Skeletal muscle tissue (tissue), 4 donors: ENCODE measurements around the gene CUL7. TPM values are rescaled to one million over a fixed set of nuclear protein-coding genes. Genes with fewer than 3 reads are reported as not detected.

ENCODE experiments used
- H3K27ac ChIP-seq: one replicate; pipeline ENCODE4 v1.7.0; 2013; ENCODE audit warnings: mild to moderate bottlenecking, low read depth, low read length, inconsistent platforms
- H3K27me3 ChIP-seq, 3 donors: one replicate each; pipeline ENCODE4 v1.7.0; 2013; ENCODE audit warnings: low read length in 3 of 3; ENCODE audit not compliant: control insufficient read depth in 3 of 3, insufficient read depth in 3 of 3
- H3K36me3 ChIP-seq, 3 donors: one replicate each; pipeline ENCODE4 v1.7.0; 2013; ENCODE audit warnings: low read length in 3 of 3; ENCODE audit not compliant: control insufficient read depth in 3 of 3, insufficient read depth in 3 of 3
- H3K4me1 ChIP-seq, 3 donors: one replicate each; pipeline ENCODE4 v1.7.0; 2013; ENCODE audit warnings: low read length in 3 of 3, mild to moderate bottlenecking in 3 of 3; ENCODE audit not compliant: control insufficient read depth in 3 of 3, insufficient read depth in 3 of 3
- H3K4me3 ChIP-seq, 3 donors: one replicate each; pipeline ENCODE4 v1.7.0; 2013; ENCODE audit warnings: low read length in 3 of 3
- H3K9ac ChIP-seq, 3 donors: one replicate each; pipeline ENCODE4 v1.7.0; 2013; ENCODE audit warnings: low read length in 3 of 3, mild to moderate bottlenecking in 3 of 3, moderate library complexity in 2 of 3, low read depth in 1 of 3
- H3K9me3 ChIP-seq, 3 donors: one replicate each; pipeline ENCODE4 v1.7.0; 2013; ENCODE audit warnings: low read length in 3 of 3; ENCODE audit not compliant: control insufficient read depth in 3 of 3
- total RNA-seq: library from RNA; depleted of rRNA; stranded (reverse); fragments of >200 nt; gene quantifications from one replicate; pipeline ENCODE4 v1.2.3, GENCODE V29; 2014
- donor health status: Osteomylitis.

CUL7 gene
- total RNA-seq, 1 donor from 2014 or later: 27.1 TPM

GRCh38 chr6:43060755-43061633 is 7.3 kb upstream of the CUL7 start:
- Histone ChIP-seq H3K27ac (no peak overlapping the region), H3K36me3 (peaks cover 26 to 40% (median 38%) of the 10 kb centered on the region in 3 donors), H3K9me3 (no peaks in the 10 kb centered on the region), H3K4me3 (peak overlapping the region; percentile 92 to 99 (median 98)), H3K27me3 (no peaks in the 10 kb centered on the region), H3K9ac (peak overlapping the region; percentile 15 to 94 (median 94)), H3K4me1 (peaks cover 24 to 34% (median 27%) of the 10 kb centered on the region in 3 donors)

GRCh38 chr6:43060034-43060754 is 6.5 kb upstream of the CUL7 start:
- H3K27me3 ChIP-seq: no peaks in the 10 kb centered on the region
- H3K27ac ChIP-seq: peak overlapping the region; percentile 87
- H3K36me3 ChIP-seq: peaks cover 25 to 40% (median 40%) of the 10 kb centered on the region in 3 donors
- H3K4me3 ChIP-seq: peak overlapping the region; percentile 92 to 99 (median 98)
- peak overlapping the region; percentile 94 to 98 (median 94) for H3K9ac ChIP-seq
- peaks cover 24 to 34% (median 27%) of the 10 kb centered on the region in 3 donors for H3K4me1 ChIP-seq
- no peaks in the 10 kb centered on the region for H3K9me3 ChIP-seq

- Histone ChIP-seq H3K27me3 (no peaks in the 10 kb centered on the region), H3K4me3 (peak within 1 kb of the TSS; percentile 94 to 99 (median 98)), H3K27ac (peak within 1 kb of the TSS; percentile 87), H3K4me1 (peaks cover 26 to 34% (median 28%) of the 10 kb centered on the region in 3 donors), H3K36me3 (peaks cover 22 to 37% (median 36%) of the 10 kb centered on the region in 3 donors), H3K9me3 (no peaks in the 10 kb centered on the region), H3K9ac (peak within 1 kb of the TSS; percentile 94 to 99 (median 97))
Observed at GRCh38 chr6:43059168-43060033, 5.8 kb upstream of the CUL7 start, which contains the start of the genes KLC4 and MRPL2. Gene KLC4, plus strand, starts transcription at chr6:43059631. Its CDS starts 1,705 bp downstream, at chr6:43061336. Gene MRPL2, minus strand, starts transcription at chr6:43059434. Its CDS starts 53 bp downstream, at chr6:43059381.

GRCh38 chr6:43058531-43058930 is 4.9 kb upstream of the CUL7 start:
- Histone ChIP-seq H3K4me1 (peaks cover 30 to 39% (median 33%) of the 10 kb centered on the region in 3 donors), H3K36me3 (peaks cover 22 to 30% (median 29%) of the 10 kb centered on the region in 3 donors), H3K4me3 (peak overlapping the region; percentile 94 to 99 (median 98)), H3K9me3 (no peaks in the 10 kb centered on the region), H3K9ac (peak overlapping the region; percentile 93 to 99 (median 97)), H3K27me3 (no peaks in the 10 kb centered on the region), H3K27ac (peak overlapping the region; percentile 87)

GRCh38 chr6:43055966-43056365 is 2.3 kb upstream of the CUL7 start:
- no peak overlapping the region for H3K27ac ChIP-seq
- no peaks in the 10 kb centered on the region for H3K9me3 ChIP-seq
- no peak overlapping the region for H3K9ac ChIP-seq
- no peaks in the 10 kb centered on the region for H3K27me3 ChIP-seq
- H3K4me1 ChIP-seq: peaks cover 34 to 54% (median 42%) of the 10 kb centered on the region in 3 donors
- no peak overlapping the region for H3K4me3 ChIP-seq
- peaks cover 15 to 20% (median 18%) of the 10 kb centered on the region in 3 donors for H3K36me3 ChIP-seq

- Histone ChIP-seq H3K9ac (peak overlapping the region; percentile 85 to 94 (median 92)), H3K4me1 (peaks cover 23 to 41% (median 30%) of the 10 kb centered on the region in 3 donors), H3K36me3 (peaks cover 22 to 28% (median 27%) of the 10 kb centered on the region in 3 donors)
Observed at GRCh38 chr6:43054206-43054943, 724 bp upstream of the CUL7 start.

GRCh38 chr6:43052842-43053544 is 658 bp downstream of the CUL7 start:
- peak overlapping the region; percentile 85 to 94 (median 92) for H3K9ac ChIP-seq
- no peaks in the 10 kb centered on the region for H3K27me3 ChIP-seq
- peak overlapping the region; percentile 76 to 87 (median 86) for H3K4me3 ChIP-seq
- peaks cover 15 to 30% (median 20%) of the 10 kb centered on the region in 3 donors for H3K4me1 ChIP-seq
- no peaks in the 10 kb centered on the region for H3K9me3 ChIP-seq
- H3K27ac ChIP-seq: peak overlapping the region; percentile 91
- H3K36me3 ChIP-seq: peaks cover 27 to 34% (median 31%) of the 10 kb centered on the region in 3 donors

More at GRCh38 chr6:43054206-43054943, 724 bp upstream of the CUL7 start:
- Histone ChIP-seq H3K4me3 (peak overlapping the region; percentile 76 to 87 (median 86)), H3K27ac (peak overlapping the region; percentile 91), H3K27me3 (no peaks in the 10 kb centered on the region), H3K9me3 (no peaks in the 10 kb centered on the region)

- H3K4me1 ChIP-seq: peaks cover 14 to 26% (median 16%) of the 10 kb centered on the region in 3 donors
- no peaks in the 10 kb centered on the region for H3K9me3 ChIP-seq
- peaks cover 24 to 36% (median 26%) of the 10 kb centered on the region in 3 donors for H3K36me3 ChIP-seq
- no peaks in the 10 kb centered on the region for H3K27me3 ChIP-seq
- H3K4me3 ChIP-seq: peak overlapping the region in 2 of 3 donors; percentile 76 to 86
- peak overlapping the region; percentile 85 to 94 (median 92) for H3K9ac ChIP-seq
- peak overlapping the region; percentile 91 for H3K27ac ChIP-seq
Observed at GRCh38 chr6:43052225-43052841, 1.3 kb downstream of the CUL7 start.
